A673 (cell line): Measurements from ENCODE around the gene CREM. TPM values are rescaled to one million over a fixed set of nuclear protein-coding genes. Genes with fewer than 3 reads are reported as not detected.

Source experiments
- BruUV-seq: library from RNA; stranded (reverse); fragments of 400-500 nt; replicated peaks from 2 replicates; lab custom pipeline; 2021; lab: Mats Ljungman, UMichigan
- CTCF ChIA-PET: fragments of 300-600 bp; sonication (Branson Sonifier 250); formaldehyde crosslinking; loops from one replicate; lab custom pipeline; 2022; ENCODE audit warnings: antibody characterized with exemption; lab: Charles Lee
- POLR2A ChIA-PET: fragments of 300-600 bp; sonication (Branson Sonifier 250); formaldehyde crosslinking; loops from one replicate; lab custom pipeline; 2022; ENCODE audit warnings: antibody characterized with exemption; ENCODE audit not compliant: low non-redundant PET; lab: Charles Lee
- DNase-seq: peaks from one replicate; pipeline ENCODE4 v3.0.0-alpha.2; 2015; ENCODE audit warnings: low spot score
- H3K27ac ChIP-seq: fragments of 200-600 bp; sonication (generic); 2 replicates; pipeline ENCODE4 v1.5.1; 2016; ENCODE audit warnings: mixed run types, low read depth, mild to moderate bottlenecking, mixed read lengths, antibody characterized with exemption, low read length; ENCODE audit not compliant: poor library complexity, severe bottlenecking
- H3K27me3 ChIP-seq: fragments of 200-600 bp; sonication (generic); replicated peaks from 2 replicates; pipeline ENCODE4 v1.6.1; 2017; ENCODE audit warnings: mixed run types, low read depth, mild to moderate bottlenecking, mixed read lengths, antibody characterized with exemption, low read length; ENCODE audit not compliant: insufficient read depth, poor library complexity
- H3K36me3 ChIP-seq: fragments of 200-600 bp; sonication (generic); 2 replicates; pipeline ENCODE4 v1.6.1; 2016; ENCODE audit warnings: mixed run types, mild to moderate bottlenecking, mixed read lengths, antibody characterized with exemption, low read length; ENCODE audit not compliant: insufficient read depth, poor library complexity, severe bottlenecking
- H3K4me1 ChIP-seq: fragments of 200-600 bp; sonication (generic); 2 replicates; pipeline ENCODE4 v1.6.1; 2017; ENCODE audit warnings: mixed run types, mild to moderate bottlenecking, mixed read lengths, antibody characterized with exemption, low read length; ENCODE audit not compliant: insufficient read depth, poor library complexity, severe bottlenecking
- H3K4me3 ChIP-seq: fragments of 200-600 bp; sonication (generic); 2 replicates; pipeline ENCODE4 v1.5.1; 2016; ENCODE audit warnings: low read depth, mixed run types, mild to moderate bottlenecking, mixed read lengths, low read length; ENCODE audit not compliant: poor library complexity, severe bottlenecking
- H3K9me3 ChIP-seq: fragments of 200-600 bp; sonication (generic); 2 replicates; pipeline ENCODE4 v1.6.1; 2016; ENCODE audit warnings: mixed run types, low read depth, mild to moderate bottlenecking, mixed read lengths, antibody characterized with exemption, low read length; ENCODE audit not compliant: poor library complexity, severe bottlenecking
- EZH2 ChIP-seq: fragments of 200-600 bp; sonication (generic); IDR thresholded peaks from 2 replicates; pipeline ENCODE4 v1.6.1; 2017; ENCODE audit warnings: borderline replicate concordance, low read depth, mild to moderate bottlenecking, mixed read lengths, antibody characterized with exemption, low read length; ENCODE audit not compliant: poor library complexity, severe bottlenecking
- intact Hi-C: fragments of 100-400 bp; cut with micrococcal nuclease; formaldehyde crosslinking; loops from one replicate; pipeline ENCODE4 v1.10.0; 2022; ENCODE audit not compliant: unreplicated experiment
- total RNA-seq: library from RNA; stranded (reverse); gene quantifications from 2 replicates; pipeline ENCODE4 v1.2.3, GENCODE V29; 2021
- TF ChIP-seq, protein P1 (sequence below): fragments of 300-800, 200-600 bp; sonication (generic); conservative IDR thresholded peaks from 2 replicates; pipeline ENCODE4 v1.5.1; 2017; ENCODE audit warnings: low read depth, mild to moderate bottlenecking, antibody characterized with exemption, low read length, moderate library complexity, mixed read lengths

CREM gene
- total RNA-seq, 1 experiment from 2014 or later = 66.3 TPM

DNA sequence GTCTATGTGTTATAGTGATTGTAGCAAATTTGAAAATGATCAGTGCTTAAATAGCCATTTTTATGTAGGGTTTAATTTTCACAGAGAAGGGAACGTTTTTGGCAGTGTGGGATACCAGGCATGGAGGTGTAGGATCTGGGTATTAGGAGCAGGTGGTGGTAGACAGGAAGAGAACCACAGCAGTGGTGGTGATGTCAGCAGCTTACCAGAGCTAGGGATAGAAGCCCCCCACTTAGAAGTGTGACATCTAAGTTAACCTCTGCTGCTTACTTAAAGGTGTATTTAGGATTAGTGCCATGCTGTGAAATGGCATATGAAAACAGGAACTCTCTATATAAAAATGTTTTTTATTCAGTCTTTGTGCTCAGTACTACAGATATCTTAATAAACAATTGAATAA is 73.8 kb downstream of the CREM start:
- intact Hi-C loops = no loop called here
- DNase-seq = no peak
- ChIA-PET POLR2A (no interaction called here), CTCF (no interaction called here)
- no peak overlapping the region for H3K4me3 ChIP-seq
- no peaks in the 10 kb centered on the region for H3K36me3 ChIP-seq
- no peak for TF ChIP-seq EZH2
- TF ChIP-seq, protein P1, sequence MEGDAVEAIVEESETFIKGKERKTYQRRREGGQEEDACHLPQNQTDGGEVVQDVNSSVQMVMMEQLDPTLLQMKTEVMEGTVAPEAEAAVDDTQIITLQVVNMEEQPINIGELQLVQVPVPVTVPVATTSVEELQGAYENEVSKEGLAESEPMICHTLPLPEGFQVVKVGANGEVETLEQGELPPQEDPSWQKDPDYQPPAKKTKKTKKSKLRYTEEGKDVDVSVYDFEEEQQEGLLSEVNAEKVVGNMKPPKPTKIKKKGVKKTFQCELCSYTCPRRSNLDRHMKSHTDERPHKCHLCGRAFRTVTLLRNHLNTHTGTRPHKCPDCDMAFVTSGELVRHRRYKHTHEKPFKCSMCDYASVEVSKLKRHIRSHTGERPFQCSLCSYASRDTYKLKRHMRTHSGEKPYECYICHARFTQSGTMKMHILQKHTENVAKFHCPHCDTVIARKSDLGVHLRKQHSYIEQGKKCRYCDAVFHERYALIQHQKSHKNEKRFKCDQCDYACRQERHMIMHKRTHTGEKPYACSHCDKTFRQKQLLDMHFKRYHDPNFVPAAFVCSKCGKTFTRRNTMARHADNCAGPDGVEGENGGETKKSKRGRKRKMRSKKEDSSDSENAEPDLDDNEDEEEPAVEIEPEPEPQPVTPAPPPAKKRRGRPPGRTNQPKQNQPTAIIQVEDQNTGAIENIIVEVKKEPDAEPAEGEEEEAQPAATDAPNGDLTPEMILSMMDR = no peak
- no TSS peak for BruUV-seq
- no peaks in the 10 kb centered on the region for H3K27me3 ChIP-seq
- H3K9me3 ChIP-seq = no peaks in the 10 kb centered on the region
- peaks cover 15% of the 10 kb centered on the region for H3K4me1 ChIP-seq
- H3K27ac ChIP-seq = no peak overlapping the region

DNA sequence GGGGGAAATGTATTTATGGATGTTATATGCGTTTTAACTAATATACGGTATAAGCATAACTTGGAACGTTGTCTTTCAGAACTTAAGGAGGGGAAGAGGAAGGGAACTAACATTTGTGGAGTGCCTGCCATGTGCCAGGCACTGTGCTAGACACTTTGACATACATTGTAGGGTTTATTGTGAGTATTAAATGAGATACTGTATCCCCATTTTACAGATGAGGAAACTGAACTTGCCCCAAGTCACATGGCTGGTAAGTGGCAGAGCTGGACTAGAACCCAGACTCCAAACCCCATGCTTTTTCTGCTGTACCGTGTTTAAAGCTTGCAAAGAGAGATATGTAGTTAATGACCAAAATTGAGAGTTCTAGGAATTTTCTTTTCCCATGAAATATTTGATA is 74.6 kb downstream of the CREM start:
- no peak for DNase-seq
- Histone ChIP-seq H3K4me1 (peaks cover 15% of the 10 kb centered on the region), H3K9me3 (no peaks in the 10 kb centered on the region), H3K36me3 (no peaks in the 10 kb centered on the region), H3K4me3 (no peak overlapping the region), H3K27ac (no peak overlapping the region), H3K27me3 (no peaks in the 10 kb centered on the region)
- intact Hi-C loops = no loop called here
- POLR2A ChIA-PET = no interaction called here
- BruUV-seq = no TSS peak
- no peak for TF ChIP-seq EZH2
- TF ChIP-seq, protein P1 = no peak
- CTCF ChIA-PET = interaction anchor here (1.0 kb wide), 1 partner anchor 14 kb away, joined by 3 read pairs; no protein-coding TSS in a partner anchor

DNA sequence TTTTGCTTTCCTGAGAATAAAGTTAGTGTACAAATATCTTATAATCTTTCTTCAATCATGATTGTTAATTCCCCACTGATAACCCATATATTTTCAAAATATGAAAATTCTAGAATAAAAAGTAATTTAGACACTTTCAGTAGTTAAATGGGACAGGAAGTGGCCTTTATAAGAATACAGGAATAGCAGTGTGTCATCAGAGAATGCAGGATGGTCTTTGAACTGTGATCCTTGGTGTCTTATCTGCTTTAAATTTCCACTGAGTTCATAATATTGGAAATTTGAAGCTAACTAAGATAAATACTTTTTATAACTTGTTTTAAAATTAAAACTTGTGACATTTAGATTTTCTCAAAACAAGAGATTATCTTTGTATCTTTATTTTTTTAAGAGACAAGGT is 75.4 kb downstream of the CREM start:
- BruUV-seq = no TSS peak
- TF ChIP-seq, protein P1 = no peak
- no peak for TF ChIP-seq EZH2
- CTCF ChIA-PET = interaction anchor here (1.0 kb wide), 1 partner anchor 13 kb away, joined by 3 read pairs; no protein-coding TSS in a partner anchor
- Histone ChIP-seq H3K4me1 (peaks cover 15% of the 10 kb centered on the region), H3K27me3 (no peaks in the 10 kb centered on the region), H3K27ac (no peak overlapping the region), H3K9me3 (no peaks in the 10 kb centered on the region), H3K4me3 (no peak overlapping the region), H3K36me3 (no peaks in the 10 kb centered on the region)
- DNase-seq = no peak
- intact Hi-C loops = no loop called here
- POLR2A ChIA-PET = no interaction called here
